HG03025 (cell line): ENCODE measurements around the gene TEX11.

Experiments used
- ATAC-seq: cut with Tn5 transposase; IDR thresholded peaks from one replicate; pipeline ENCODE4 v1.9.1; 2021; ENCODE audit warnings: mild to moderate bottlenecking, moderate library complexity; ENCODE audit not compliant: unreplicated experiment, low FRiP score

The TEX11 gene

DNA sequence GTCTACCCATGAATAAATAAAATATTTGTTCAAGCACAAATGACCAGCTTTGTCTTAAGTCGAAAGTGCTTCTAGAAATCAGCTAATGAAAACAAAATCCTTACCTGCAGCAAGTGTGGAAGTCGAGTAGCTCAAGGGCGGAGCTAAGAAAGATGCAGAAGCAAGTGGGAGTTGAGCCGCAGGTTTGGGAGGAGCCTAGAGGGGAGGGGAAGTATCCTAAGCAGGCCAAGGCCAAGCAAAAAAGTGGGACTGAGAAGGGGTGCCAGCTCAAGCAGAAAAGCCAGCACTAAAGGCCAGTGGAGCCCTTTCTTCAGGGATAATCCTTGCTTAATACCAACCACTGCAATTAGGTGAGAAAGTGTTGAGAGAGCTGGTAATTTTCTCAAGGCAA, 403.1 kb downstream of the TEX11 start:
- ATAC-seq, result no peak

DNA sequence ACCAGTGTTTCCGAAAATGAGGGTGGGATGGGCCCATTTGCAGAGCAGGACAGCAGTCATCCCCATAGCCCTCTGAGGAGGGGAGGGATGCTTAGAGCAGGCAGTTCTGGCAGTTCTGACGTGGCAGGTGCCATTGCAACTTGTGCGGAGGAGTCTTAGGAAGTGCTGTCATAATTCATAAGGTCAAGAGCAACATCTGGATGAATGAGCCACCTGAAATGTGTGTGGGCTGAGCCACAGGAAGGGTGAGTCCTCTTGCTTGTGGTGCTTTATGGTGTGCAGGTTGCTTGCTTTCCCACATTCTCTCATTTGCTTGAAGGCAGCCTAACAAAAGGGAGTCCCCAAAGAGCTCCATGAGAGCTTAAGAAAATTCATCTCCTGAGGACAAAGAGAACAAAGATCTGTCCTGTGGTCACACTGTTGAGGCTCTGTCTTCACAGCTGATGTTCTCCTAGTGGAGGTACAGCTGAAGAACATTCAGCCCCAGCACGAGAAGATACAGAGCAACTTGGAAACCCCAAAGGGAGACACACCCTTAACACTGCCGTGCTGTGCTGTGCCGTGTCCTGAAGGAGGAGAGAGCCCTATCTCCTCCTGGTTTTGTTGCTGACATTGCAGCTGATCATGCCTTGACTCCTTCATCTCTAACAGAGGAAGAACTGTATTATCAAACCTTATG, 403.6 kb downstream of the TEX11 start:
- no peak for ATAC-seq

DNA sequence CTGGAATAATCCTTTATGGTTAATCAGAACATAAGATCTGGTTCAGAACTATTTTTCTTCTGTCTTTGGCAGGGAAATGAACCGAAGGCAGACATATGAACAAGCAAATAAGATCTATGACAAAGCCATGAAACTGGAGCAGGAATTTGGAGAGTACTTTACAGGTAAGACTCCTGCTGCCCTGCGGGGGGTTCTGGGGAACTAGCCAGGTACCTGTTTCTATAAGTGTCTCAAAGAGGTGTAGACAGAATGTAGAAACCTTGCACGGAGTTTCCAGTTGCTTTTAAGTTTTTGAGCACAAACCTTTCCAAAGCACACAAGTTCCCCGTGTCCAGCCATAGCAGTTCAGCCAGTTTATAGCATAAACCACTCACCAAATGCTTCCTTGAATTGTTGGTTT, 407.7 kb downstream of the TEX11 start:
- no peak for ATAC-seq

DNA sequence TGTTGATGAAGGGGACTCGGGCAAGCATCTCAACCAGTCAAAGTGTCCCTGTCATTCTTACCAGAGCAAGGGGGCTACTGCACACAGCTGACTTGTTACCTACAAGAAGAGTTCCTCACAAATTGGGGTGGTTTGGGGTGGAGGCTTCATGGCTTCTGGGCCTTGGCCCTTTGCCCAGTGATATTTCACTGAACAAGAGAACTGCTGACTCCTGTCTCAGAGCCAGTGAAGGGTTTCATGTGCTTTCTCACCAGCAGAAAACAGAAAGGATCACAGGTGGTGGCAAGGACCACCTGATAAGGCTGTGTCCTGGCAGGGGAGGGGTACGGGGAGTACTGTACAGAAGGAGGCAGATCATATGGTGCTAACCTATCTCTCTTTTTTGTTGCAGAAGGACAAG, 410.4 kb downstream of the TEX11 start:
- no peak for ATAC-seq

GRCh38 chrX:70497026-70497425, 411.5 kb downstream of the TEX11 start:
- no peak for ATAC-seq

DNA sequence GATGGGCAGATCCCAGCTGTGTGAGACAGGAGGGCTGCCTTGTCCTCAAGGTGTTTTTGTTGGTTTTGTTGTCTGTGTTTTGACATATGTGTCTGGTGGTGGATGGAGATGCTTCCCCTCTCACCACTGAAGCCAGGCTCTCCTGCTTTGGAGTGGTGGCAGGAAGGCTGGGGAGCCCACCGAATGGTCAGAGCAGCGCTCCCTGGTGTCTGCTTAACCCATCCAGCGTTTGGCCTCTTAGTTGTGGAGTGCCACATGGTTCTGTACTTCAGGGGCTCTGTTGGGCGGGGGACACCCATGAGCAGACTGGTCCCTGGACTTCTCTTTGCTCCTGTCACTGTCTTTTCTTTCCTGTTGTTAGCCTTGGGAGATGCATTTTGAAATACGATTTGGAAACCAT, 412.0 kb downstream of the TEX11 start:
- no peak for ATAC-seq

GRCh38 chrX:70494441-70494840, 414.1 kb downstream of the TEX11 start:
- no peak for ATAC-seq

GRCh38 chrX:70488856-70489255, 419.7 kb downstream of the TEX11 start:
- ATAC-seq, result no peak

DNA sequence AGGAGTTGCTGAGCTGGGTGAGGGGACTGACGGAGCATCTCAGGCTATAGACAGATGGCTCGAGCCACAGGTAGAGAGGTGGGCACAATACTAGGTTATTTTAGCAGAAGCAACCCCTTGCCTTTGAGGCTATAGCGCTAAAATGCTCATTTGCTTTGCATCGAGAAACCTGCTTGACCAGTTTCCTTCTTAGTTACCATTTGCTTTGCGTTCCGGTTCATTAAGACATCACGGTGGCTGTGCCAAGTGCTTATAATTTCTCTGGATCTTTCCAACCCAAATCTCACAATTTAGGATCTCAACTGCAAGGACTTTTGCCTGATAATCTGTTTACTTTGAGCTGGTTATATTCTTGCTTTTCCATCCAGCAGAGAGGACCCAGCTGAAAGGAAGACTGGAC, 423.0 kb downstream of the TEX11 start:
- ATAC-seq, result no peak

- no peak for ATAC-seq
Observed at GRCh38 chrX:70482300-70482699, 426.2 kb downstream of the TEX11 start.

GRCh38 chrX:70481471-70482270, 426.8 kb downstream of the TEX11 start:
- ATAC-seq, result no peak

DNA sequence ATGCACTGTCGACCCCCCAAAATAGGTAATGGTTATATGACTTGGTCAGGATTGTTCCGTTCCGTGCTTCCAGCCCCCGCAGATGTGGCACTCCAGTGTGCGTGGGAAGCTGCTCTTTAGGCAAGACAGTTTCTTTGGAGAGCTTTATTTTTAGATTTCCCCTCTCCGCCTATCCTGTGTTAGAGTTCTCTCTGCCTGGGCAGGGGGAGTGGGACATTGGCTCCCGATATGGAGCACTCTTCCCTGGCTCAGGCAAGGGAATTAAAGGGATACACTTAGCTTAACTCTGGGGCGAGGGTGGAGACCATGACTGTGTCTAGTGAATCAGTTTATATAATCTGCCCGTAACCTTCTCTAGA, 427.9 kb downstream of the TEX11 start:
- ATAC-seq, result no peak

DNA sequence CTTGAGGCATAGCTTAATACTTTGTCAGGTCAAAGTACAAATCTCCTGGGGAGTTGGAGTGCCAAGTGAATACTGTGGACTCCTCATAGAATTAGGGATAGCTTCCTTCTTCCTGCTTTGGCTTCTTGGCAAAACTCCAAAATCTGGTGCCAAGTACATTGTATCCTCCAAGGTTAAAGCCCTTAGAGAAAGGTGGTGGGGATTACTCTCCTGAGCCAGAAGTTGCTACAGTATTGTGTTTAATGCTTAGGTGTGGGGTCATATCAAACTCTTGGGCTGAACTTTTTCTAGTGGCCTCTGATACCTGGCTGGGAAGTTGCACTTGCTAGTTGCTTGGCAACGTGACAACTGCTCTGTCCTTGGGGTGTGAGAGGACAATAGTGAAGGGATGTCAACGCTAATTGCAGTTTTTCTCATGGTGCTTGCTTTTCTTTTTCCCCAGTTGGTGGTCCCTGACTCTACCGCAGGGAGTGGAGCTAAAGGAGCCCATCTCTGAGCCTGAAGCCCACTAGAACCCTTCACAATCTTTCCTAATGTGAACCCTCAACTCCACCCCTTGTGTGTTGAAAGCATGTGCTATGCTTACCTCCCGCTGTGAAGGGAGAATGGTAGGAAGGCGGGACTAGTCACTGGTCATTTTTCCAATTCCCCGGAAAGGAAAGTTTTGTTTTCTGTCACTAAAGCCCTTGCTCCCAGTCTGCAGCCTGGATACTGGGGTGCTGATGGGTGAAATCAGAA, 428.4 kb downstream of the TEX11 start:
- no peak for ATAC-seq

DNA sequence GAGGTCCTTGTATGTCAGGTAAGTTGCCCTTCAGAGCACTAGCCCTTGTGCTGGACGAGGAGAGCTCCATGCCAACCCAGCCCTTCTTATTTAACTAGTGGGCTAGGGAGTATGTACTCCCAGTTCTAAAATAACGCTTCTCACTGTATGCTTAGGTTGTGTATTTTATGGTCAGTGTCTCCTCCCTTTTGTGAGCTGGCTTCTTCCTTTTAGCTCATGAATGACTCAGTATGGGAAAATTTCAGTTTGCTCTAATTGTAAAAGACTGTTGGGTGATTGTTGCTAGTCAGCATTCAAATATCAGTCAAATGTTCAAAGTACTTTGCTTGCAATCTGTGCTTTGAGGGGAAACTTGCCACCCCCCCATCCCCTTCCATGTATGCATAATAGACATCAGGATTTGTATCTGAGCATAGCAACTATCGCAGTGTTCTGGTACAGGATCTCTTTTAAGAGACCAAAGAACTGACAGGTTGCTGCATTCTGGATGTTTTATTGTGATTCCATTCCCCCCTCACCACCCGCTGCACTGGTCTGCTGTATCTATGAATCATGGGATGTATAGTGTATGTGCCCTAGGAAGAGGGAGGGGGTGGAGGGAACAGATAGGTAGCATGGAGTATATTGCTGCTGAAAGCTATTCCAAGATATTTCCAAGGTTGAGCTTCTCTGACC, 429.1 kb downstream of the TEX11 start:
- no peak for ATAC-seq
